GM19468 (cell line): Measurements from ENCODE around the gene SLC6A6.

Source experiments
- ATAC-seq: cut with Tn5 transposase; IDR thresholded peaks from one replicate; pipeline ENCODE4 v1.9.1; 2021; ENCODE audit warnings: mild to moderate bottlenecking, moderate library complexity, moderate number of reproducible peaks; ENCODE audit not compliant: unreplicated experiment; ENCODE audit errors: extremely low read depth

The SLC6A6 gene

GRCh38 chr3:14525685-14526631 is 123.6 kb downstream of the SLC6A6 start:
- no peak for ATAC-seq

GRCh38 chr3:14528081-14528480 is 125.7 kb downstream of the SLC6A6 start:
- ATAC-seq: no peak

GRCh38 chr3:14531856-14532395 is 129.5 kb downstream of the SLC6A6 start:
- no peak for ATAC-seq

- no peak for ATAC-seq
Measured at GRCh38 chr3:14532691-14533456, 130.5 kb downstream of the SLC6A6 start.

GRCh38 chr3:14533457-14533958 is 131.1 kb downstream of the SLC6A6 start:
- ATAC-seq: no peak

- ATAC-seq: no peak
Measured at GRCh38 chr3:14534516-14535191, 132.2 kb downstream of the SLC6A6 start.

- ATAC-seq: no peak
Measured at GRCh38 chr3:14535616-14536015, 133.2 kb downstream of the SLC6A6 start.

GRCh38 chr3:14536055-14536815 is 133.8 kb downstream of the SLC6A6 start:
- ATAC-seq: no peak

- no peak for ATAC-seq
Measured at GRCh38 chr3:14536837-14537589, 134.6 kb downstream of the SLC6A6 start.

GRCh38 chr3:14537590-14538450 is 135.4 kb downstream of the SLC6A6 start:
- no peak for ATAC-seq

GRCh38 chr3:14538451-14539088 is 136.2 kb downstream of the SLC6A6 start:
- no peak for ATAC-seq
